Tongue (tissue), 1 donor: ENCODE measurements around the gene CHCHD4. TPM values are rescaled to one million over a fixed set of nuclear protein-coding genes. Genes with fewer than 3 reads are reported as not detected.

Experiments
- total RNA-seq: library from RNA; depleted of rRNA; stranded (reverse); fragments of >200 nt; gene quantifications from one replicate; pipeline ENCODE4 v1.2.3, GENCODE V29; 2014

CHCHD4 gene
- total RNA-seq, 1 donor from 2014 or later = 16.1 TPM

Other genes starting within 250 kb of the CHCHD4 start
- 0.10 TPM for gene WNT7A, start 244.8 kb downstream of the CHCHD4 start, total RNA-seq
- gene TMEM43, start 182 bp upstream of the CHCHD4 start, total RNA-seq = 103 TPM
- 22.5 TPM for gene XPC, start 53.7 kb upstream of the CHCHD4 start, total RNA-seq
- 9.4 TPM for gene LSM3, start 53.9 kb upstream of the CHCHD4 start, total RNA-seq